ENCODE data around the gene UGT8.

DNA sequence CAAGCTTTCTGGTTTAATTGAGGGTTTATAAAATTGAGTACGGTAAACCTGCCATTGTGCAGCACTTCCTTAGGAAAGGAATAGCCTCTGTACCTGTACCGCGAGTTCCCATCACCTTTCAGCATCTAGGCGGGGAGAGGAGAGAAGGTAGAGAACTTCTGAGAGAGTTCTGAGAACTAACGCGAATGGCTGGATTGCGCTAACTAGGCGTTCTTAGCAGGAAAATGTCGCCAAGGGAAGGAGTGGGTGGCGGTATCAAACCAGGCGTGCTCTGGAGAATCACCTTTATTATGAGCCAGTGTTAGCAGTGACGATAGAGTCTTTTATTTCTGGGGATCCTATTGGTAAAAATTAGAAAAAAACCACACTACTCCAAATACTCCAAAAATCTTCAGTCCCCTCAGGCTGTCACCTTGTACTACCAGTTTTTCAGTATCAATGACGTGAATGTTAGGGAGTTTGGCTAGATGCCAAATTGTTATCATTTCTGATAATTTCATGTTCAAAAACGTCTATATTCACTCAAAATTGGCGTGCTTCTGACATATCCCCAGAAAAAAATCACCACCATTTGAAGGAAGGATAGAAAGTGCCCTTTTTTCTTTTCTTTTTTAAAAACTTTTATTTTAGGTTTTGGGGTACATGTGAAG lies 1.4 kb downstream of the UGT8 start:
- TF ChIP-seq, protein P1, sequence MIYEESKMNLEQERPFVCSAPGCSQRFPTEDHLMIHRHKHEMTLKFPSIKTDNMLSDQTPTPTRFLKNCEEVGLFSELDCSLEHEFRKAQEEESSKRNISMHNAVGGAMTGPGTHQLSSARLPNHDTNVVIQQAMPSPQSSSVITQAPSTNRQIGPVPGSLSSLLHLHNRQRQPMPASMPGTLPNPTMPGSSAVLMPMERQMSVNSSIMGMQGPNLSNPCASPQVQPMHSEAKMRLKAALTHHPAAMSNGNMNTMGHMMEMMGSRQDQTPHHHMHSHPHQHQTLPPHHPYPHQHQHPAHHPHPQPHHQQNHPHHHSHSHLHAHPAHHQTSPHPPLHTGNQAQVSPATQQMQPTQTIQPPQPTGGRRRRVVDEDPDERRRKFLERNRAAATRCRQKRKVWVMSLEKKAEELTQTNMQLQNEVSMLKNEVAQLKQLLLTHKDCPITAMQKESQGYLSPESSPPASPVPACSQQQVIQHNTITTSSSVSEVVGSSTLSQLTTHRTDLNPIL (CRISPR knock-in tag; IDR thresholded peaks at IDR 0.05; ENCODE audit: low read depth) = no peak
- no peak for TF ChIP-seq ZFP3 (CRISPR knock-in tag; IDR thresholded peaks at IDR 0.05)
- TF ChIP-seq, protein P2, sequence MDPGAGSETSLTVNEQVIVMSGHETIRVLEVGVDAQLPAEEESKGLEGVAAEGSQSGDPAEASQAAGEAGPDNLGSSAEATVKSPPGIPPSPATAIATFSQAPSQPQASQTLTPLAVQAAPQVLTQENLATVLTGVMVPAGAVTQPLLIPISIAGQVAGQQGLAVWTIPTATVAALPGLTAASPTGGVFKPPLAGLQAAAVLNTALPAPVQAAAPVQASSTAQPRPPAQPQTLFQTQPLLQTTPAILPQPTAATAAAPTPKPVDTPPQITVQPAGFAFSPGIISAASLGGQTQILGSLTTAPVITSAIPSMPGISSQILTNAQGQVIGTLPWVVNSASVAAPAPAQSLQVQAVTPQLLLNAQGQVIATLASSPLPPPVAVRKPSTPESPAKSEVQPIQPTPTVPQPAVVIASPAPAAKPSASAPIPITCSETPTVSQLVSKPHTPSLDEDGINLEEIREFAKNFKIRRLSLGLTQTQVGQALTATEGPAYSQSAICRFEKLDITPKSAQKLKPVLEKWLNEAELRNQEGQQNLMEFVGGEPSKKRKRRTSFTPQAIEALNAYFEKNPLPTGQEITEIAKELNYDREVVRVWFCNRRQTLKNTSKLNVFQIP (CRISPR knock-in tag; IDR thresholded peaks at IDR 0.05; ENCODE audit: borderline replicate concordance, low read depth) = no peak
- TF ChIP-seq, protein P3, sequence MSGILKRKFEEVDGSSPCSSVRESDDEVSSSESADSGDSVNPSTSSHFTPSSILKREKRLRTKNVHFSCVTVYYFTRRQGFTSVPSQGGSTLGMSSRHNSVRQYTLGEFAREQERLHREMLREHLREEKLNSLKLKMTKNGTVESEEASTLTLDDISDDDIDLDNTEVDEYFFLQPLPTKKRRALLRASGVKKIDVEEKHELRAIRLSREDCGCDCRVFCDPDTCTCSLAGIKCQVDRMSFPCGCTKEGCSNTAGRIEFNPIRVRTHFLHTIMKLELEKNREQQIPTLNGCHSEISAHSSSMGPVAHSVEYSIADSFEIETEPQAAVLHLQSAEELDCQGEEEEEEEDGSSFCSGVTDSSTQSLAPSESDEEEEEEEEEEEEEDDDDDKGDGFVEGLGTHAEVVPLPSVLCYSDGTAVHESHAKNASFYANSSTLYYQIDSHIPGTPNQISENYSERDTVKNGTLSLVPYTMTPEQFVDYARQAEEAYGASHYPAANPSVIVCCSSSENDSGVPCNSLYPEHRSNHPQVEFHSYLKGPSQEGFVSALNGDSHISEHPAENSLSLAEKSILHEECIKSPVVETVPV (CRISPR knock-in tag; IDR thresholded peaks at IDR 0.05) = no peak
- TF ChIP-seq ESRRG (CRISPR knock-in tag; IDR thresholded peaks at IDR 0.05) = no peak
- no peak for TF ChIP-seq BACH2 (CRISPR knock-in tag; IDR thresholded peaks at IDR 0.05; ENCODE audit: borderline replicate concordance)
- no peak for TF ChIP-seq ZNF8 (CRISPR knock-in tag; IDR thresholded peaks at IDR 0.05)
- TF ChIP-seq ZC3H10 (CRISPR knock-in tag; IDR thresholded peaks at IDR 0.05) = no peak
- TF ChIP-seq RARB (CRISPR knock-in tag; IDR thresholded peaks at IDR 0.05) = no peak
- TF ChIP-seq, protein P4, sequence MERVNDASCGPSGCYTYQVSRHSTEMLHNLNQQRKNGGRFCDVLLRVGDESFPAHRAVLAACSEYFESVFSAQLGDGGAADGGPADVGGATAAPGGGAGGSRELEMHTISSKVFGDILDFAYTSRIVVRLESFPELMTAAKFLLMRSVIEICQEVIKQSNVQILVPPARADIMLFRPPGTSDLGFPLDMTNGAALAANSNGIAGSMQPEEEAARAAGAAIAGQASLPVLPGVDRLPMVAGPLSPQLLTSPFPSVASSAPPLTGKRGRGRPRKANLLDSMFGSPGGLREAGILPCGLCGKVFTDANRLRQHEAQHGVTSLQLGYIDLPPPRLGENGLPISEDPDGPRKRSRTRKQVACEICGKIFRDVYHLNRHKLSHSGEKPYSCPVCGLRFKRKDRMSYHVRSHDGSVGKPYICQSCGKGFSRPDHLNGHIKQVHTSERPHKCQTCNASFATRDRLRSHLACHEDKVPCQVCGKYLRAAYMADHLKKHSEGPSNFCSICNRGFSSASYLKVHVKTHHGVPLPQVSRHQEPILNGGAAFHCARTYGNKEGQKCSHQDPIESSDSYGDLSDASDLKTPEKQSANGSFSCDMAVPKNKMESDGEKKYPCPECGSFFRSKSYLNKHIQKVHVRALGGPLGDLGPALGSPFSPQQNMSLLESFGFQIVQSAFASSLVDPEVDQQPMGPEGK (CRISPR knock-in tag; IDR thresholded peaks at IDR 0.05; ENCODE audit: borderline replicate concordance) = no peak
- TF ChIP-seq GLIS3 (CRISPR knock-in tag; IDR thresholded peaks at IDR 0.05) = no peak

Measured in SK-N-SH treated with all-trans-retinoic acid at 6 μM for 48 hours (cell line).